SKM-1 (cell line): Measurements from ENCODE around the gene KIR3DL3.
"Not testable (repeated sequence)": the region's sequence is repeated elsewhere in the genome, so short reads cannot be mapped to it uniquely, and the experiment has no call there.

Experiments
- DNase-seq: peaks from one replicate; lab custom pipeline; 2025; ENCODE audit not compliant: unreplicated experiment; lab: John Stamatoyannopoulos, UW

KIR3DL3 gene

GRCh38 chr19:54729416-54730188 lies 5.4 kb downstream of the KIR3DL3 start:
- no peak for DNase-seq

GRCh38 chr19:54731191-54731590 lies 6.9 kb downstream of the KIR3DL3 start:
- no peak for DNase-seq

GRCh38 chr19:54738306-54738705 lies 14.1 kb downstream of the KIR3DL3 start, which contains the start of gene KIR2DL3:
KIR2DL3 (plus strand) TSS chr19:54738513; CDS start chr19:54738546, 33 bp downstream.
- not testable (repeated sequence) for DNase-seq

GRCh38 chr19:54738715-54739114 lies 14.5 kb downstream of the KIR3DL3 start:
- DNase-seq, result no peak

GRCh38 chr19:54739587-54740497 lies 15.6 kb downstream of the KIR3DL3 start:
- DNase-seq, result no peak

GRCh38 chr19:54741950-54742349 lies 17.7 kb downstream of the KIR3DL3 start:
- not testable (repeated sequence) for DNase-seq

- DNase-seq, result not testable (repeated sequence)
Measured at GRCh38 chr19:54744080-54744479, 19.8 kb downstream of the KIR3DL3 start.

- DNase-seq, result not testable (repeated sequence)
Measured at GRCh38 chr19:54747614-54748322, 23.5 kb downstream of the KIR3DL3 start.

- DNase-seq, result not testable (repeated sequence)
Measured at GRCh38 chr19:54750276-54750675, 26.0 kb downstream of the KIR3DL3 start.

GRCh38 chr19:54756204-54757110 lies 32.2 kb downstream of the KIR3DL3 start:
- DNase-seq, result not testable (repeated sequence)

GRCh38 chr19:54758577-54758976 lies 34.3 kb downstream of the KIR3DL3 start:
- not testable (repeated sequence) for DNase-seq

GRCh38 chr19:54764219-54764618 lies 40.0 kb downstream of the KIR3DL3 start:
- not testable (repeated sequence) for DNase-seq

- not testable (repeated sequence) for DNase-seq
Measured at GRCh38 chr19:54766464-54766863, 42.2 kb downstream of the KIR3DL3 start.

- DNase-seq, result not testable (repeated sequence)
Measured at GRCh38 chr19:54769646-54770045, 45.4 kb downstream of the KIR3DL3 start, which contains the start of gene KIR2DL1. KIR2DL1 (plus strand) TSS chr19:54769793; CDS start chr19:54769851, 58 bp downstream.

GRCh38 chr19:54770511-54770910 lies 46.3 kb downstream of the KIR3DL3 start:
- DNase-seq, result not testable (repeated sequence)

GRCh38 chr19:54771018-54771960 lies 47.0 kb downstream of the KIR3DL3 start:
- DNase-seq, result not testable (repeated sequence)

GRCh38 chr19:54772666-54773065 lies 48.4 kb downstream of the KIR3DL3 start:
- DNase-seq, result not testable (repeated sequence)

- DNase-seq, result not testable (repeated sequence)
Measured at GRCh38 chr19:54775095-54775815, 51.0 kb downstream of the KIR3DL3 start.
